NOMO-1 treated with dmso at 0.1 percent for 144 hours (cell line): ENCODE results near the gene ZNF236.

Experiments
- DNase-seq: peaks from one replicate; lab custom pipeline; 2025; ENCODE audit not compliant: unreplicated experiment; lab: John Stamatoyannopoulos, UW

ZNF236 gene

GRCh38 chr18:76967721-76968472 lies 145.5 kb downstream of the ZNF236 start:
- no peak for DNase-seq

- DNase-seq: no peak
These were observed 148.6 kb downstream of the ZNF236 start for GRCh38 chr18:76970770-76971559.

- no peak for DNase-seq
These were observed 149.9 kb downstream of the ZNF236 start for GRCh38 chr18:76972241-76972640.

GRCh38 chr18:76972846-76973519 lies 150.6 kb downstream of the ZNF236 start:
- no peak for DNase-seq

- no peak for DNase-seq
These were observed 151.3 kb downstream of the ZNF236 start for GRCh38 chr18:76973520-76974266.

- no peak for DNase-seq
These were observed 152.0 kb downstream of the ZNF236 start for GRCh38 chr18:76974386-76974785.

GRCh38 chr18:76975577-76976110 lies 153.3 kb downstream of the ZNF236 start:
- DNase-seq: no peak

GRCh38 chr18:76977108-76977621 lies 154.8 kb downstream of the ZNF236 start:
- no peak for DNase-seq

- no peak for DNase-seq
These were observed 155.4 kb downstream of the ZNF236 start for GRCh38 chr18:76977684-76978232.

GRCh38 chr18:76978616-76979015 lies 156.3 kb downstream of the ZNF236 start:
- no peak for DNase-seq

GRCh38 chr18:76979111-76979751 lies 156.9 kb downstream of the ZNF236 start:
- no peak for DNase-seq

- no peak for DNase-seq
These were observed 157.5 kb downstream of the ZNF236 start for GRCh38 chr18:76979906-76980305.

GRCh38 chr18:76980663-76981395 lies 158.5 kb downstream of the ZNF236 start:
- DNase-seq: no peak

GRCh38 chr18:76981396-76981968 lies 159.1 kb downstream of the ZNF236 start:
- DNase-seq: no peak

- DNase-seq: no peak
These were observed 159.7 kb downstream of the ZNF236 start for GRCh38 chr18:76982038-76982437.

GRCh38 chr18:76982841-76983583 lies 160.7 kb downstream of the ZNF236 start:
- peak; percentile 31 for DNase-seq

GRCh38 chr18:76983613-76984051 lies 161.3 kb downstream of the ZNF236 start:
- DNase-seq: no peak
